OCI-LY1 (cell line): Measurements from ENCODE around the gene ARSH.
"Not testable (repeated sequence)": the region's sequence is repeated elsewhere in the genome, so short reads cannot be mapped to it uniquely, and the experiment has no call there.

ENCODE experiments used
- H2AFZ ChIP-seq: fragments of 200-600 bp; sonication (generic), shearing (Covaris generic); 2 replicates; pipeline ENCODE4 v1.6.0; 2014; ENCODE audit warnings: antibody characterized with exemption, mild to moderate bottlenecking, low read length
- H3F3A ChIP-seq: fragments of 200-600 bp; sonication (generic), shearing (Covaris generic); 2 replicates; pipeline ENCODE4 v1.6.0; 2014; ENCODE audit warnings: mild to moderate bottlenecking, antibody characterized with exemption, low read length, moderate library complexity; ENCODE audit not compliant: insufficient read depth
- H3K27ac ChIP-seq: fragments of 200-600 bp; sonication (generic); 2 replicates; pipeline ENCODE4 v1.5.1; 2014; ENCODE audit warnings: low read length, mixed run types, mild to moderate bottlenecking, low read depth; ENCODE audit not compliant: poor library complexity, severe bottlenecking
- H3K27me3 ChIP-seq: fragments of 200-600 bp; sonication (generic); 2 replicates; pipeline ENCODE4 v1.6.0; 2014; ENCODE audit warnings: antibody characterized with exemption, mild to moderate bottlenecking, low read length, moderate library complexity; ENCODE audit not compliant: insufficient read depth
- H3K36me3 ChIP-seq: fragments of 200-600 bp; sonication (generic); 2 replicates; pipeline ENCODE4 v1.6.1; 2014; ENCODE audit warnings: mild to moderate bottlenecking, antibody characterized with exemption, low read length, moderate library complexity, mixed read lengths; ENCODE audit not compliant: insufficient read depth
- H3K4me1 ChIP-seq: fragments of 200-600 bp; sonication (generic); 2 replicates; pipeline ENCODE4 v1.5.1; 2014; ENCODE audit warnings: mild to moderate bottlenecking, low read length, moderate library complexity; ENCODE audit not compliant: insufficient read depth, severe bottlenecking
- H3K4me2 ChIP-seq: fragments of 200-600 bp; sonication (generic), shearing (Covaris generic); 2 replicates; pipeline ENCODE4 v1.6.1; 2014; ENCODE audit warnings: low read length
- H3K4me3 ChIP-seq: fragments of 200-600 bp; sonication (generic); 2 replicates; pipeline ENCODE4 v1.5.1; 2014; ENCODE audit warnings: low read length, low read depth, mild to moderate bottlenecking, mixed read lengths; ENCODE audit not compliant: poor library complexity, severe bottlenecking
- H3K79me2 ChIP-seq: fragments of 200-600 bp; shearing (Covaris generic); 2 replicates; pipeline ENCODE4 v1.6.1; 2016; ENCODE audit warnings: mixed run types, low read length, mixed read lengths; ENCODE audit not compliant: insufficient read depth
- H3K9ac ChIP-seq: fragments of 200-600 bp; sonication (generic), shearing (Covaris generic); 2 replicates; pipeline ENCODE4 v1.6.1; 2014; ENCODE audit warnings: mild to moderate bottlenecking, low read length, mixed read lengths
- H3K9me2 ChIP-seq: fragments of 200-600 bp; sonication (generic), shearing (Covaris generic); 2 replicates; pipeline ENCODE4 v1.6.1; 2014; ENCODE audit warnings: low read depth, mild to moderate bottlenecking, low read length, mixed read lengths
- H3K9me3 ChIP-seq: fragments of 200-600 bp; shearing (Covaris generic); 2 replicates; pipeline ENCODE4 v1.6.1; 2014; ENCODE audit warnings: low read length, mixed read lengths
- H4K20me1 ChIP-seq: fragments of 200-600 bp; sonication (generic), shearing (Covaris generic); 2 replicates; pipeline ENCODE4 v1.6.0; 2016; ENCODE audit warnings: mild to moderate bottlenecking, low read length; ENCODE audit not compliant: insufficient read depth
- EZH2 ChIP-seq: fragments of 200-600 bp; sonication (generic), shearing (Covaris generic); IDR thresholded peaks from 2 replicates; pipeline ENCODE4 v1.8.0; 2017; ENCODE audit warnings: borderline replicate concordance, mixed run types, mild to moderate bottlenecking, antibody characterized with exemption, low read length, moderate library complexity, mixed read lengths
- TF ChIP-seq, protein P1 (sequence below): fragments of 200-600 bp; sonication (generic), shearing (Covaris generic); IDR thresholded peaks from 2 replicates; pipeline ENCODE4 v1.5.1; 2017; ENCODE audit warnings: mild to moderate bottlenecking, antibody characterized with exemption, low read length, moderate library complexity, mixed read lengths

The ARSH gene

GRCh38 chrX:2969021-2969420 is 37.3 kb upstream of the ARSH start:
- Histone ChIP-seq H3K27ac (no peak overlapping the region), H3F3A (no peaks in the 10 kb centered on the region), H2AFZ (no peak overlapping the region), H3K79me2 (no peaks in the 10 kb centered on the region), H4K20me1 (no peaks in the 10 kb centered on the region), H3K9me3 (no peaks in the 10 kb centered on the region), H3K4me3 (no peak overlapping the region), H3K4me2 (no peak overlapping the region), H3K4me1 (no peaks in the 10 kb centered on the region), H3K36me3 (no peaks in the 10 kb centered on the region), H3K9ac (no peak overlapping the region), H3K9me2 (no peaks in the 10 kb centered on the region), H3K27me3 (no peaks in the 10 kb centered on the region)
- TF ChIP-seq, protein P1, sequence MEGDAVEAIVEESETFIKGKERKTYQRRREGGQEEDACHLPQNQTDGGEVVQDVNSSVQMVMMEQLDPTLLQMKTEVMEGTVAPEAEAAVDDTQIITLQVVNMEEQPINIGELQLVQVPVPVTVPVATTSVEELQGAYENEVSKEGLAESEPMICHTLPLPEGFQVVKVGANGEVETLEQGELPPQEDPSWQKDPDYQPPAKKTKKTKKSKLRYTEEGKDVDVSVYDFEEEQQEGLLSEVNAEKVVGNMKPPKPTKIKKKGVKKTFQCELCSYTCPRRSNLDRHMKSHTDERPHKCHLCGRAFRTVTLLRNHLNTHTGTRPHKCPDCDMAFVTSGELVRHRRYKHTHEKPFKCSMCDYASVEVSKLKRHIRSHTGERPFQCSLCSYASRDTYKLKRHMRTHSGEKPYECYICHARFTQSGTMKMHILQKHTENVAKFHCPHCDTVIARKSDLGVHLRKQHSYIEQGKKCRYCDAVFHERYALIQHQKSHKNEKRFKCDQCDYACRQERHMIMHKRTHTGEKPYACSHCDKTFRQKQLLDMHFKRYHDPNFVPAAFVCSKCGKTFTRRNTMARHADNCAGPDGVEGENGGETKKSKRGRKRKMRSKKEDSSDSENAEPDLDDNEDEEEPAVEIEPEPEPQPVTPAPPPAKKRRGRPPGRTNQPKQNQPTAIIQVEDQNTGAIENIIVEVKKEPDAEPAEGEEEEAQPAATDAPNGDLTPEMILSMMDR: no peak
- no peak for TF ChIP-seq EZH2

DNA sequence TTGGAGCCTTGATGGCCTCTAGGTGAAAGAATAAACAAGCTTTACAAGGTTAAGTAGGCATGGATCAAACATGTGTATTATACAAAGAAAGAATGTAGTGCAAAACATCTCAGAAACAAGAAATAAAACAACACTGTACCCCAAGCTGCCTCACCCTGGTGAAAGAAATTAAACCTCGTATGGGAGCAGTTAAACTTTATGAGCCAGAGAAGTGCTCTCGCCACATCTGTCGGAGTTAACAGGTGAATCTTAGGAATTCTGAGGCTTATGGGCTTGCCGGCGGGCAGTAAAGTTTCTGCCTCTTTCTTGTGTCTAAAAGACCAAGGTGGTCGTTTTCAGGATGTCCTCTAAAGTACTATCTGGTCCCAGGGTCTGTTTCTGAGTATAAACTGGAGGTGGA is 34.0 kb upstream of the ARSH start:
- H3K27me3 ChIP-seq: no peaks in the 10 kb centered on the region
- H3K4me1 ChIP-seq: no peaks in the 10 kb centered on the region
- H4K20me1 ChIP-seq: no peaks in the 10 kb centered on the region
- H3K4me2 ChIP-seq: no peak overlapping the region
- no peak overlapping the region for H3K4me3 ChIP-seq
- H3K9me2 ChIP-seq: no peaks in the 10 kb centered on the region
- H3K79me2 ChIP-seq: no peaks in the 10 kb centered on the region
- H3K9ac ChIP-seq: no peak overlapping the region
- TF ChIP-seq EZH2: no peak
- TF ChIP-seq, protein P1: no peak
- no peak overlapping the region for H2AFZ ChIP-seq
- H3F3A ChIP-seq: no peaks in the 10 kb centered on the region
- no peaks in the 10 kb centered on the region for H3K9me3 ChIP-seq
- no peak overlapping the region for H3K27ac ChIP-seq
- H3K36me3 ChIP-seq: no peaks in the 10 kb centered on the region

GRCh38 chrX:2974961-2975360 is 31.4 kb upstream of the ARSH start:
- Histone ChIP-seq H3K27ac (no peak overlapping the region), H3K9me2 (no peaks in the 10 kb centered on the region), H3K4me2 (no peak overlapping the region), H3K9ac (no peak overlapping the region), H3K36me3 (no peaks in the 10 kb centered on the region), H3K27me3 (no peaks in the 10 kb centered on the region), H2AFZ (no peak overlapping the region), H3F3A (no peaks in the 10 kb centered on the region), H3K9me3 (no peaks in the 10 kb centered on the region), H3K4me1 (no peaks in the 10 kb centered on the region), H4K20me1 (no peaks in the 10 kb centered on the region), H3K4me3 (no peak overlapping the region), H3K79me2 (no peaks in the 10 kb centered on the region)
- TF ChIP-seq EZH2: no peak
- TF ChIP-seq, protein P1: no peak

DNA sequence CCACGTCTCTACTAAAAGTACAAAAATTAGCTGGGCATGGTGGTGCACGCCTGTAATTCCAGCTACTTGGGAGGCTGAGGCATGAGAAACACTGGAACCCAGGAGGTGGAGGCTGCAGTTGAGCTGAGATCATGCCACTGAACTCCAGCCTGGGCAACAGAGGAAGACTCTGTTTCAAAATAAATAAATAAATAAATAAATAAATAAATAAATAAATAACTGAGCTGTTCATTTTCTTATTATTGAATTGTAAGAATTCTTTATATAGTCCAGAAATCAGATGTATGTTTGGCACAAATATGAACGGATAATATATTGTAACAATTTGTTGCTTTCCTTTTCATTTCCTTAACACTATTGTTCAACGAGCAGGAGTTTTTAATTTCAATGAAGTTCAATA is 27.7 kb upstream of the ARSH start:
- not testable (repeated sequence) for H3K4me2 ChIP-seq, H3K4me3 ChIP-seq, H3K9ac ChIP-seq, H3K79me2 ChIP-seq, H3K36me3 ChIP-seq, H2AFZ ChIP-seq, H3F3A ChIP-seq, H3K27me3 ChIP-seq, H3K4me1 ChIP-seq, H3K9me2 ChIP-seq, H4K20me1 ChIP-seq, H3K27ac ChIP-seq, H3K9me3 ChIP-seq
